Activated CD4-positive, alpha-beta memory T cell treated with anti-CD3 and anti-CD28 coated beads for 36 hours (primary cell): ENCODE measurements around the gene APOM. TPM values are rescaled to one million over a fixed set of nuclear protein-coding genes. Genes with fewer than 3 reads are reported as not detected.

Experiments
- CTCF ChIA-PET: fragments of 350-600 bp; sonication (Branson Sonifier 250); formaldehyde crosslinking; loops from one replicate; lab custom pipeline; 2021; ENCODE audit warnings: antibody characterized with exemption, inconsistent platforms; lab: Charles Lee
- POLR2A ChIA-PET: fragments of 350-600 bp; sonication (Branson Sonifier 250); formaldehyde crosslinking; loops from one replicate; lab custom pipeline; 2021; ENCODE audit warnings: antibody characterized with exemption; lab: Charles Lee
- DNase-seq: peaks from one replicate; pipeline ENCODE4 v3.0.0-alpha.2; 2020
- H3K27ac Mint-ChIP-seq: one replicate; pipeline ENCODE4 v1.8.0; 2021; ENCODE audit warnings: mixed read lengths
- H3K27me3 Mint-ChIP-seq: one replicate; pipeline ENCODE4 v1.8.0; 2021; ENCODE audit warnings: mixed read lengths
- H3K36me3 Mint-ChIP-seq: one replicate; pipeline ENCODE4 v1.8.0; 2021; ENCODE audit warnings: mixed read lengths
- H3K4me1 Mint-ChIP-seq: one replicate; pipeline ENCODE4 v1.8.0; 2021; ENCODE audit warnings: low read depth, mixed read lengths
- H3K4me3 Mint-ChIP-seq: one replicate; pipeline ENCODE4 v1.8.0; 2021; ENCODE audit warnings: mild to moderate bottlenecking, mixed read lengths
- H3K9me3 Mint-ChIP-seq: one replicate; pipeline ENCODE4 v1.8.0; 2021; ENCODE audit warnings: mixed read lengths
- intact Hi-C: fragments of 100-400 bp; cut with micrococcal nuclease; formaldehyde crosslinking; loops from one replicate; pipeline ENCODE4 v1.15.1; 2023
- total RNA-seq, 2 experiments: library from RNA; stranded (reverse); gene quantifications; one replicate each; pipeline ENCODE4 v1.2.3, GENCODE V29; 2021

APOM gene
- total RNA-seq, 2 experiments from 2014 or later = 2.9 to 3.1 TPM

- Mint-ChIP-seq H3K9me3 (no peaks in the 10 kb centered on the region), H3K36me3 (peaks cover 39% of the 10 kb centered on the region), H3K27me3 (no peaks in the 10 kb centered on the region), H3K4me1 (peaks cover 40% of the 10 kb centered on the region), H3K4me3 (peak within 1 kb of the TSS; percentile 91), H3K27ac (peak within 1 kb of the TSS; percentile 98)
- ChIA-PET POLR2A (interaction anchor here (0.5 to 3.5 kb wide), 9 partner anchors 20 to 351 kb away, joined by 3 to 26 read pairs (median 5); partner anchors contain the start of genes BAG6, CSNK2B, DDX39B and DXO), CTCF (interaction anchor here (0.8 to 1.3 kb wide), 4 partner anchors 22 to 79 kb away, joined by 3 to 6 read pairs (median 5); partner anchors contain the start of gene DDX39B)
- no peak for DNase-seq
- intact Hi-C loops = loop anchor here (1.0 to 2.0 kb wide), 8 partner anchors 32 to 348 kb away; partner anchors contain the start of genes ATP6V1G2, BAG6, DDX39B and HLA-C
Measured at GRCh38 chr6:31620586-31621319, 34.9 kb upstream of the APOM start, which contains the start of gene PRRC2A. TSS of gene PRRC2A (plus strand) at chr6:31620715. CDS start at chr6:31622790, 2,075 bp downstream.

GRCh38 chr6:31621320-31621939 lies 34.3 kb upstream of the APOM start:
- peak overlapping the region; percentile 98 for H3K27ac Mint-ChIP-seq
- H3K27me3 Mint-ChIP-seq = no peaks in the 10 kb centered on the region
- H3K4me1 Mint-ChIP-seq = peaks cover 33% of the 10 kb centered on the region
- peak overlapping the region; percentile 91 for H3K4me3 Mint-ChIP-seq
- peaks cover 45% of the 10 kb centered on the region for H3K36me3 Mint-ChIP-seq
- CTCF ChIA-PET = interaction anchor here (0.9 to 1.9 kb wide), 6 partner anchors 21 to 75 kb away, joined by 3 to 9 read pairs (median 5); partner anchors contain the start of genes ATP6V1G2 and NFKBIL1
- H3K9me3 Mint-ChIP-seq = no peaks in the 10 kb centered on the region
- intact Hi-C loops = loop anchor here (2.0 kb wide), 1 partner anchor 53 kb away; no protein-coding TSS in a partner anchor
- no peak for DNase-seq
- POLR2A ChIA-PET = interaction anchor here (0.5 to 3.5 kb wide), 9 partner anchors 13 to 350 kb away, joined by 3 to 26 read pairs (median 5); partner anchors contain the start of genes BAG6, CSNK2B, DDX39B and DXO

- peaks cover 47% of the 10 kb centered on the region for H3K36me3 Mint-ChIP-seq
- peak overlapping the region; percentile 98 for H3K27ac Mint-ChIP-seq
- ChIA-PET CTCF (interaction anchor here (0.8 to 1.9 kb wide), 9 partner anchors 22 to 76 kb away, joined by 3 to 9 read pairs (median 3); partner anchors contain the start of genes ATP6V1G2, LTB and NFKBIL1), POLR2A (interaction anchor here (0.7 to 3.5 kb wide), 6 partner anchors 12 to 106 kb away, joined by 3 to 26 read pairs (median 6); partner anchors contain the start of genes BAG6, CSNK2B, GPANK1 and MCCD1)
- H3K4me1 Mint-ChIP-seq = peaks cover 28% of the 10 kb centered on the region
- H3K4me3 Mint-ChIP-seq = peak overlapping the region; percentile 91
- H3K9me3 Mint-ChIP-seq = no peaks in the 10 kb centered on the region
- intact Hi-C loops = loop anchor here (2.0 kb wide), 1 partner anchor 53 kb away; no protein-coding TSS in a partner anchor
- no peak for DNase-seq
- no peaks in the 10 kb centered on the region for H3K27me3 Mint-ChIP-seq
Measured at GRCh38 chr6:31621991-31622390, 33.7 kb upstream of the APOM start.

- peaks cover 54% of the 10 kb centered on the region for H3K36me3 Mint-ChIP-seq
- intact Hi-C loops = no loop called here
- CTCF ChIA-PET = interaction anchor here (0.8 to 1.9 kb wide), 7 partner anchors 24 to 81 kb away, joined by 3 to 9 read pairs (median 3); partner anchors contain the start of genes ATP6V1G2, DDX39B, LTB and NFKBIL1
Measured at GRCh38 chr6:31622684-31623091, 33.0 kb upstream of the APOM start.

GRCh38 chr6:31624070-31624469 lies 31.6 kb upstream of the APOM start:
- Mint-ChIP-seq H3K27me3 (no peaks in the 10 kb centered on the region), H3K27ac (peak overlapping the region; percentile 31), H3K36me3 (peaks cover 64% of the 10 kb centered on the region), H3K9me3 (no peaks in the 10 kb centered on the region), H3K4me1 (peaks cover 20% of the 10 kb centered on the region), H3K4me3 (no peak overlapping the region)
- DNase-seq = no peak
- ChIA-PET CTCF (interaction anchor here (1.0 kb wide), 1 partner anchor 72 kb away, joined by 4 read pairs; no protein-coding TSS in a partner anchor), POLR2A (interaction anchor here (0.5 kb wide), 1 partner anchor 46 kb away, joined by 3 read pairs; the partner anchor contains the start of gene LY6G5B)
- intact Hi-C loops = no loop called here

More at GRCh38 chr6:31622684-31623091, 33.0 kb upstream of the APOM start:
- POLR2A ChIA-PET = interaction anchor here (1.1 to 3.5 kb wide), 5 partner anchors 11 to 94 kb away, joined by 3 to 26 read pairs (median 8); partner anchors contain the start of genes BAG6, CSNK2B, GPANK1 and MCCD1
- DNase-seq = no peak
- H3K4me3 Mint-ChIP-seq = peak overlapping the region; percentile 91
- peak overlapping the region; percentile 98 for H3K27ac Mint-ChIP-seq
- H3K4me1 Mint-ChIP-seq = peaks cover 27% of the 10 kb centered on the region
- no peaks in the 10 kb centered on the region for H3K9me3 Mint-ChIP-seq
- H3K27me3 Mint-ChIP-seq = no peaks in the 10 kb centered on the region

- Mint-ChIP-seq H3K27ac (no peak overlapping the region), H3K4me3 (no peak overlapping the region), H3K36me3 (peaks cover 80% of the 10 kb centered on the region), H3K27me3 (no peaks in the 10 kb centered on the region), H3K9me3 (no peaks in the 10 kb centered on the region), H3K4me1 (peaks cover 12% of the 10 kb centered on the region)
- CTCF ChIA-PET = no interaction called here
- DNase-seq = no peak
- POLR2A ChIA-PET = interaction anchor here (0.6 to 2.0 kb wide), 6 partner anchors 9 to 229 kb away, joined by 3 to 6 read pairs (median 4); partner anchors contain the start of genes BAG6 and LTB
- intact Hi-C loops = no loop called here
Measured at GRCh38 chr6:31626952-31627351, 28.7 kb upstream of the APOM start.

- H3K4me3 Mint-ChIP-seq = no peak overlapping the region
- intact Hi-C loops = no loop called here
- no peaks in the 10 kb centered on the region for H3K9me3 Mint-ChIP-seq
- ChIA-PET CTCF (no interaction called here), POLR2A (interaction anchor here (0.7 to 1.5 kb wide), 3 partner anchors 17 to 110 kb away, joined by 3 to 4 read pairs (median 4); partner anchors contain the start of gene BAG6)
- no peak for DNase-seq
- H3K27me3 Mint-ChIP-seq = no peaks in the 10 kb centered on the region
- peaks cover 80% of the 10 kb centered on the region for H3K36me3 Mint-ChIP-seq
- peaks cover 4% of the 10 kb centered on the region for H3K4me1 Mint-ChIP-seq
- no peak overlapping the region for H3K27ac Mint-ChIP-seq
Measured at GRCh38 chr6:31627690-31628287, 27.9 kb upstream of the APOM start.

GRCh38 chr6:31629014-31629413 lies 26.7 kb upstream of the APOM start:
- Mint-ChIP-seq H3K9me3 (no peaks in the 10 kb centered on the region), H3K36me3 (peaks cover 78% of the 10 kb centered on the region), H3K4me1 (no peaks in the 10 kb centered on the region), H3K27ac (no peak overlapping the region), H3K27me3 (no peaks in the 10 kb centered on the region), H3K4me3 (no peak overlapping the region)
- POLR2A ChIA-PET = interaction anchor here (0.6 kb wide), 1 partner anchor 91 kb away, joined by 3 read pairs; no protein-coding TSS in a partner anchor
- DNase-seq = no peak
- intact Hi-C loops = no loop called here
- CTCF ChIA-PET = no interaction called here

GRCh38 chr6:31630177-31630934 lies 25.3 kb upstream of the APOM start:
- peaks cover 74% of the 10 kb centered on the region for H3K36me3 Mint-ChIP-seq

GRCh38 chr6:31631209-31631608 lies 24.5 kb upstream of the APOM start:
- Mint-ChIP-seq H3K4me3 (no peak overlapping the region), H3K36me3 (peaks cover 72% of the 10 kb centered on the region), H3K27ac (no peak overlapping the region), H3K4me1 (no peaks in the 10 kb centered on the region), H3K9me3 (no peaks in the 10 kb centered on the region), H3K27me3 (no peaks in the 10 kb centered on the region)
- POLR2A ChIA-PET = interaction anchor here (0.7 to 1.0 kb wide), 2 partner anchors 9 to 21 kb away, joined by 3 read pairs; partner anchors contain the start of gene BAG6
- CTCF ChIA-PET = no interaction called here
- intact Hi-C loops = no loop called here
- DNase-seq = no peak

More at GRCh38 chr6:31630177-31630934, 25.3 kb upstream of the APOM start:
- no peaks in the 10 kb centered on the region for H3K9me3 Mint-ChIP-seq
- no peaks in the 10 kb centered on the region for H3K4me1 Mint-ChIP-seq
- no peak overlapping the region for H3K27ac Mint-ChIP-seq
- ChIA-PET CTCF (no interaction called here), POLR2A (no interaction called here)
- intact Hi-C loops = no loop called here
- H3K27me3 Mint-ChIP-seq = no peaks in the 10 kb centered on the region
- no peak for DNase-seq
- H3K4me3 Mint-ChIP-seq = no peak overlapping the region
